Epithelial cell of esophagus (primary cell): Measurements from ENCODE around the gene MACF1.
"Not testable (repeated sequence)": the region's sequence is repeated elsewhere in the genome, so short reads cannot be mapped to it uniquely, and the experiment has no call there.

Experiments used
- DNase-seq: peaks from one replicate; pipeline ENCODE4 v3.0.0; 2010; ENCODE audit warnings: low read depth
- H3K4me3 ChIP-seq: 2 replicates; pipeline ENCODE4 v1.5.1; 2011; ENCODE audit warnings: mild to moderate bottlenecking, low read length, control low read depth
- TF ChIP-seq, protein P1 (sequence below): IDR thresholded peaks from 2 replicates; pipeline ENCODE4 v1.5.1; 2011; ENCODE audit warnings: low read depth, mild to moderate bottlenecking, low read length, control low read depth, inconsistent platforms; ENCODE audit not compliant: insufficient read depth; ENCODE audit errors: missing control alignments

Gene MACF1

DNA sequence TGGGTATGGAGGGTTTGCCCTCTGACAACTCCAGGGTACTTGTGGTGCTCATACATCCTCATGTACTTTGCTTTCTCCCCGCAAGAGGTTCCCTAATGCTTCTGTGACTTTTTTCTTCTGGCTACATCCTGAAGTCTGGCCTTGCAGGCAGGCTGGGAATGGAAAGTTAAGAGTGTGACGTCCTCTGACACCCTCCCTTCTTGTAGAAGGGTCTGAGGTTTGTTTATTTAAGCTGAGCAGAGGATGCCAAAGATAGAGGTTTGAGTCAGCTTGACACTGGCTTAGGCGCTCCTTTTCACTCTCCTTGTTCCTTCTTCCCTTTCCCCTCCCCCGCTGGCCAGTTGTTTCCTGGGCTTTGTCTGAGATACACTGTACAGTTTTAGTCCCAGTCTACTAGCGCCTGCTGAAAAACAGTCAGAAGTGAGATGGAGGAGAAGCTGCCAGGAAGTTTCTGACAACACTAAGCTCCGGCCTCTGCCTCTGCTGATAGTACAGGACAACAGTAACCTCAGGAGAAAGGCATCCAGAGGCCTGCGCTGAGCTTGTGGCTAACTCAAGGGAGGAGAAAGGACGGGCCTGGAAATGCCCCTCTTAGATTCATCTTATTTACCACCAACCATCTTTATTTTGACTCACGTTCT is at the start of gene MACF1:
MACF1 (plus strand) TSS at position 255 of the 641 bp plus-strand sequence; CDS start at position 583, 328 bp downstream.
- no peak within 1 kb of the TSS for H3K4me3 ChIP-seq
- DNase-seq = peak; percentile 68
- TF ChIP-seq, protein P1, sequence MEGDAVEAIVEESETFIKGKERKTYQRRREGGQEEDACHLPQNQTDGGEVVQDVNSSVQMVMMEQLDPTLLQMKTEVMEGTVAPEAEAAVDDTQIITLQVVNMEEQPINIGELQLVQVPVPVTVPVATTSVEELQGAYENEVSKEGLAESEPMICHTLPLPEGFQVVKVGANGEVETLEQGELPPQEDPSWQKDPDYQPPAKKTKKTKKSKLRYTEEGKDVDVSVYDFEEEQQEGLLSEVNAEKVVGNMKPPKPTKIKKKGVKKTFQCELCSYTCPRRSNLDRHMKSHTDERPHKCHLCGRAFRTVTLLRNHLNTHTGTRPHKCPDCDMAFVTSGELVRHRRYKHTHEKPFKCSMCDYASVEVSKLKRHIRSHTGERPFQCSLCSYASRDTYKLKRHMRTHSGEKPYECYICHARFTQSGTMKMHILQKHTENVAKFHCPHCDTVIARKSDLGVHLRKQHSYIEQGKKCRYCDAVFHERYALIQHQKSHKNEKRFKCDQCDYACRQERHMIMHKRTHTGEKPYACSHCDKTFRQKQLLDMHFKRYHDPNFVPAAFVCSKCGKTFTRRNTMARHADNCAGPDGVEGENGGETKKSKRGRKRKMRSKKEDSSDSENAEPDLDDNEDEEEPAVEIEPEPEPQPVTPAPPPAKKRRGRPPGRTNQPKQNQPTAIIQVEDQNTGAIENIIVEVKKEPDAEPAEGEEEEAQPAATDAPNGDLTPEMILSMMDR = no peak

- no peak overlapping the region for H3K4me3 ChIP-seq
- TF ChIP-seq, protein P1 = no peak
- no peak for DNase-seq
Observed at GRCh38 chr1:39157304-39157703, 47.2 kb upstream of the MACF1 start.

DNA sequence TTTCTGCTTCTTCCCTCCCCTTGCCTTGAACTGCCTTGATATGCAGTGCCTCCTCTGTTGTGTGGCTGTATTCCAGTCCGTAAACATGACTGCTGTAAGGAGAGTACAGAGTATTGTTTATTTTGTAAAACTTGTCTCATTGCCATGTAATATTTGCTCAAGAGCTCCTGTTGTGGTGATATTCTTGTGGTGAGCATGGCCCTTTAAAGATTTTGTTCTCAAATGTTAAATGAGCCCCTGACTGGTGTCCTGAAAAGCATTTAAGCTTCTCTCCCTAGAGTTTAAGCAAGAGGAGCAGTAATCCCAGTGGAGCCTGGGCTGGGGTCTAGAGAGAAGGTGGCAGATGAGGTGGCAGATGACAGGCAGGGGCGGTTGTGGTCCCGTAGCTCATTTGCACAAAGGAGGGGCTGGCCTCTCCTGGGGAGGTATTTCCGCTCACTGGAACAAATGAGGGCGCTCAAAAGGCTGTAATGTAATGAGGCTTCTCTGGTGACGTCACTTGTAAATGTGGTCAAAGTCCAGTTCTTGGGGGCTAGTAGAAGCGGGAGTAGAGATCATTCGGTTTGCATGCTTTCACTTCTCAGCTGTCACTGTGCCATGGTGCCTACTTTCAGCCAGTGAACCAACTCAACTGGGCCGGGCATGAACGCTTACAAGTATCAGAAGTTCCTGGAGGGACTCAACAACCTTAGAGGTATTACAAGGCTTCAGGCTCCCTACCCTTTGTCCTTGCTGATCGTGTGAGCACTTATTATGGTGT is 46.0 kb upstream of the MACF1 start:
- TF ChIP-seq, protein P1 = no peak
- peak overlapping the region; percentile 10 for H3K4me3 ChIP-seq
- peak; percentile 69 for DNase-seq

DNA sequence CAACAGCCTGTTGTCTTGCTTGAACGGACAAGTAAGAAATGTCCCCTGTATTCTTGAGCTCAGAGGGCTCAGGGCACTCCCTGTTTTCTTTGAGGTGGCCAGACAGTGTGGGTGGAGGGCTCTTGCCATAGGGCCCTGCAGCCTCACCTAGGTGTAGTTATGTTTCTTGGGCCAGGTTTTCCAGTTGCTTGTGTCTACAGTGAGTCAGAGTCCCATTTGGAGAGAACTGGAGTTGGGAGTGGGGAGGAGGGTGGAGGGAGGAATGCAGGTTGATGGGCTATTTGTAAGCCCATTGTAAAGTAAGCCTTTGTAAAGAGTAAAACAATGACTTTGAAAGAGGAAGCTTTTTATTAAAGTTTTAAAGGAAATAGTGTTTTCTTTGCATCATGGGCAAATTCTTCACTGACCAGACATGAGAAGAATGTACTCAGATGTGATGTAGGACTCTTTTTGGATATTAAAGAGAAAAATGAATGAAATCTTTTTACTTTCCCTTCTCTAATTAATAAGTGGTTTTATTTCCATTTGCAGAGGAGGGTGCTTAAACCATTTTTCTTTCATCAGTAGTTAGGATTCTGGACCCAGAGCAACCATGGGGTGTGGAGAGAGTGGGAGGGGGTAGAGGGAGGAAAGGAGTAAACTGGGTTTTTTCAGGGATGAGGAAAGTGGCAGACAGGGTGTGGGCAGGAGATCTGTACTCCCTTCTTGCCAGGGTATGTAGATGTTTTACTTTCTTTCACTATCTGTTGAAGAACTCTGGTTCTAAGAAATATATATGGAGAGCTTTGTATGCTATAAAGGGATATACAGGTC is 45.1 kb upstream of the MACF1 start:
- peak; percentile 91 for DNase-seq
- H3K4me3 ChIP-seq = no peak overlapping the region
- TF ChIP-seq, protein P1 = no peak

GRCh38 chr1:39160703-39161102 is 43.8 kb upstream of the MACF1 start:
- H3K4me3 ChIP-seq = no peak overlapping the region
- TF ChIP-seq, protein P1 = peak; percentile 9

DNA sequence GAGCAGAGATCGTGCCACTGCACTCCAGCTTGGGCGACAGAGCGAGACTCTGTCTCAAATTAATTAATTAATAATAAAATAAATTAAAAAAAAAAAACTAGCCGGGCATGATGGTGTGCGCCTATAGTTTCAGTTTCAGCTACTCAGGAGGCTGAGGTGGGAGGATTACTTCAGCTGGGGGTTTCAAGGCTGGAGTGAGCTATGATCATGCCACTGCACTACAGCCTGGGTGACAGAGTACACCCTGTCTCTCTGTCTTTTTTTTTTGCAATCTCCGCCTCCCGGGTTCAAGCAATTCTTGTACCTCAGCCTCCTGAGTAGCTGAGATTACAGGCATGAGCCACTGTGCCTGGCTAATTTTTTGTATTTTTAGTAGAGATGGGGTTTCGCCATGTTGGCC is 42.7 kb upstream of the MACF1 start:
- not testable (repeated sequence) for H3K4me3 ChIP-seq, DNase-seq

More at GRCh38 chr1:39160703-39161102, 43.8 kb upstream of the MACF1 start:
- DNase-seq = no peak

GRCh38 chr1:39163469-39163868 is 41.0 kb upstream of the MACF1 start:
- TF ChIP-seq, protein P1 = no peak
- no peak for DNase-seq

More at GRCh38 chr1:39163469-39163868, 41.0 kb upstream of the MACF1 start:
- no peak overlapping the region for H3K4me3 ChIP-seq
